H9 (cell line): ENCODE results near the gene TMEM163. TPM values are rescaled to one million over a fixed set of nuclear protein-coding genes. Genes with fewer than 3 reads are reported as not detected.
A peak's percentile ranks its signal among the peaks of the same experiment; 100 is the strongest.

Experiments
- DNase-seq: peaks from one replicate; pipeline ENCODE4 v3.0.0-alpha.2; 2017
- H2AFZ ChIP-seq: one replicate; pipeline ENCODE4 v1.6.1; 2013; ENCODE audit warnings: mild to moderate bottlenecking, low read length, control low read depth, moderate library complexity
- H2AK5ac ChIP-seq: 2 replicates; pipeline ENCODE4 v1.6.1; 2013; ENCODE audit warnings: low read length, control low read depth, mixed read lengths; ENCODE audit not compliant: insufficient read length
- H2BK120ac ChIP-seq: one replicate; pipeline ENCODE4 v1.6.1; 2013; ENCODE audit warnings: low read depth, mild to moderate bottlenecking, low read length, control low read depth, inconsistent platforms; ENCODE audit not compliant: poor library complexity, severe bottlenecking
- H2BK12ac ChIP-seq: 2 replicates; pipeline ENCODE4 v1.6.1; 2013; ENCODE audit warnings: low read length, control low read depth, mixed read lengths, low read depth; ENCODE audit not compliant: insufficient read length
- H2BK15ac ChIP-seq: 2 replicates; pipeline ENCODE4 v1.6.1; 2013; ENCODE audit warnings: low read depth, low read length, control low read depth
- H2BK20ac ChIP-seq: one replicate; pipeline ENCODE4 v1.6.1; 2013; ENCODE audit warnings: low read depth, mild to moderate bottlenecking, low read length, control low read depth, inconsistent platforms; ENCODE audit not compliant: poor library complexity, severe bottlenecking
- H2BK5ac ChIP-seq: 2 replicates; pipeline ENCODE4 v1.6.1; 2013; ENCODE audit warnings: low read length, control low read depth, mixed read lengths; ENCODE audit not compliant: insufficient read length
- H3K14ac ChIP-seq: 2 replicates; pipeline ENCODE4 v1.6.1; 2013; ENCODE audit warnings: low read length, control low read depth; ENCODE audit not compliant: insufficient read depth
- H3K18ac ChIP-seq: 2 replicates; pipeline ENCODE4 v1.6.1; 2013; ENCODE audit warnings: low read depth, mild to moderate bottlenecking, mixed read lengths, low read length, control low read depth; ENCODE audit not compliant: insufficient read length
- H3K23ac ChIP-seq: 2 replicates; pipeline ENCODE4 v1.6.1; 2013; ENCODE audit warnings: low read length, control low read depth, mixed read lengths, low read depth; ENCODE audit not compliant: insufficient read length
- H3K23me2 ChIP-seq: 2 replicates; pipeline ENCODE4 v1.6.1; 2013; ENCODE audit warnings: low read depth, mild to moderate bottlenecking, mixed read lengths, low read length, control low read depth; ENCODE audit not compliant: insufficient read length, poor library complexity, severe bottlenecking
- H3K27ac ChIP-seq: 2 replicates; pipeline ENCODE4 v1.5.1; 2013; ENCODE audit warnings: low read length, control low read depth, mixed read lengths, low read depth; ENCODE audit not compliant: insufficient read length
- H3K27me3 ChIP-seq: 2 replicates; pipeline ENCODE4 v1.6.1; 2013; ENCODE audit warnings: low read length, control low read depth, inconsistent platforms; ENCODE audit not compliant: insufficient read depth
- H3K4ac ChIP-seq: 2 replicates; pipeline ENCODE4 v1.6.1; 2013; ENCODE audit warnings: low read depth, mild to moderate bottlenecking, control low read depth, inconsistent platforms, low read length, moderate library complexity
- H3K4me1 ChIP-seq: 2 replicates; pipeline ENCODE4 v1.6.1; 2013; ENCODE audit warnings: low read length, control low read depth, inconsistent platforms; ENCODE audit not compliant: insufficient read depth
- H3K4me2 ChIP-seq: 2 replicates; pipeline ENCODE4 v1.6.1; 2013; ENCODE audit warnings: low read length, control low read depth, mixed read lengths; ENCODE audit not compliant: insufficient read length, insufficient read depth
- H3K56ac ChIP-seq: 2 replicates; pipeline ENCODE4 v1.6.1; 2013; ENCODE audit warnings: low read depth, mild to moderate bottlenecking, mixed read lengths, low read length, control low read depth; ENCODE audit not compliant: insufficient read length
- H3K79me1 ChIP-seq: 2 replicates; pipeline ENCODE4 v1.6.1; 2013; ENCODE audit warnings: low read depth, mild to moderate bottlenecking, moderate library complexity, low read length, control low read depth, inconsistent platforms; ENCODE audit not compliant: insufficient read depth, poor library complexity, severe bottlenecking
- H3K79me2 ChIP-seq: 2 replicates; pipeline ENCODE4 v1.6.1; 2013; ENCODE audit warnings: low read length, control low read depth, inconsistent platforms; ENCODE audit not compliant: insufficient read depth
- H3K9ac ChIP-seq: 2 replicates; pipeline ENCODE4 v1.6.1; 2013; ENCODE audit warnings: low read length, control low read depth, mixed read lengths; ENCODE audit not compliant: insufficient read length; ENCODE audit errors: extremely low read depth
- H3K9me3 ChIP-seq: one replicate; pipeline ENCODE4 v1.6.1; 2013; ENCODE audit warnings: low read depth, low read length, inconsistent platforms; ENCODE audit not compliant: control insufficient read depth
- H3T11ph ChIP-seq: one replicate; pipeline ENCODE4 v1.6.1; 2013; ENCODE audit warnings: mild to moderate bottlenecking, low read length, control low read depth, inconsistent platforms
- H4K20me1 ChIP-seq: one replicate; pipeline ENCODE4 v1.6.1; 2013; ENCODE audit not compliant: control insufficient read depth, insufficient read length, insufficient read depth
- H4K5ac ChIP-seq: 2 replicates; pipeline ENCODE4 v1.6.1; 2013; ENCODE audit warnings: low read depth, mild to moderate bottlenecking, mixed read lengths, low read length, control low read depth; ENCODE audit not compliant: insufficient read length
- H4K8ac ChIP-seq: replicated peaks from 2 replicates; pipeline ENCODE4 v1.6.1; 2013; ENCODE audit warnings: low read length, control low read depth, mixed read lengths, low read depth; ENCODE audit not compliant: insufficient read length
- H4K91ac ChIP-seq: 2 replicates; pipeline ENCODE4 v1.6.1; 2013; ENCODE audit warnings: low read depth, mild to moderate bottlenecking, moderate library complexity, mixed read lengths, low read length, control low read depth; ENCODE audit not compliant: insufficient read length
- H3K27ac Mint-ChIP-seq, 3 experiments: 2 replicates in 2 of 3; 3 replicates in 1 of 3; pipeline ENCODE4 v1.8.0; 2020 to 2021; ENCODE audit warnings: mixed read lengths in 3 of 3, mild to moderate bottlenecking in 1 of 3, moderate library complexity in 1 of 3
- H3K27me3 Mint-ChIP-seq: 2 replicates; pipeline ENCODE4 v1.8.0; 2021; ENCODE audit warnings: low read depth, mild to moderate bottlenecking, moderate library complexity, mixed read lengths
- H3K36me3 Mint-ChIP-seq, 3 experiments: 2 replicates in 2 of 3; 3 replicates in 1 of 3; pipeline ENCODE4 v1.8.0; 2020 to 2021; ENCODE audit warnings: low read depth in 3 of 3, mixed read lengths in 3 of 3; ENCODE audit not compliant: insufficient read depth in 1 of 3
- H3K4me1 Mint-ChIP-seq, 2 experiments: 2 replicates each; pipeline ENCODE4 v1.8.0; 2020; ENCODE audit warnings: mixed read lengths in 2 of 2
- H3K4me3 Mint-ChIP-seq, 2 experiments: 2 replicates in 1 of 2; 3 replicates in 1 of 2; pipeline ENCODE4 v1.8.0; 2020 to 2021; ENCODE audit warnings: mild to moderate bottlenecking in 2 of 2, mixed read lengths in 2 of 2, moderate library complexity in 1 of 2
- H3K9me3 Mint-ChIP-seq, 2 experiments: 2 replicates in 1 of 2; 3 replicates in 1 of 2; pipeline ENCODE4 v1.8.0; 2020; ENCODE audit warnings: mild to moderate bottlenecking in 2 of 2, mixed read lengths in 2 of 2, moderate library complexity in 1 of 2
- CTCF ChIP-seq: fragments of 200-600 bp; sonication (generic); conservative IDR thresholded peaks from 3 replicates; pipeline ENCODE4 v1.8.0; 2021; ENCODE audit warnings: antibody characterized with exemption, mild to moderate bottlenecking
- WGBS: extraction: QIAGEN DNeasy Blood & Tissue Kit; methylation state at CpG from one replicate; pipeline ENCODE4 v1.1.7; 2013; ENCODE audit warnings: missing lambda C conversion rate, low lambda C conversion rate, mixed read lengths; ENCODE audit not compliant: insufficient read length; ENCODE audit errors: extremely low coverage; 5-methylcytosine and 5-hydroxymethylcytosine counted together
- total RNA-seq: library from RNA; stranded (reverse); gene quantifications from 2 replicates; pipeline ENCODE4 v1.2.1, GENCODE V29; 2021

Gene TMEM163
- total RNA-seq, 1 experiment from 2014 or later = 0.39 TPM

GRCh38 chr2:134420259-134420658 is 298.5 kb downstream of the TMEM163 start:
- H4K5ac ChIP-seq = no peak overlapping the region
- no peaks in the 10 kb centered on the region for H3K4me1 ChIP-seq
- no peak overlapping the region for H3K27ac ChIP-seq
- DNase-seq = peak; percentile 56
- H3K79me2 ChIP-seq = no peaks in the 10 kb centered on the region
- Mint-ChIP-seq H3K36me3 (peaks cover 0 to 10% (median 4%) of the 10 kb centered on the region in 3 experiments; a peak in 4 of 7 replicates), H3K27me3 (no peaks in the 10 kb centered on the region), H3K9me3 (no peaks in the 10 kb centered on the region), H3K27ac (no peak overlapping the region), H3K4me3 (no peak overlapping the region), H3K4me1 (peaks cover 6 to 8% of the 10 kb centered on the region in 2 experiments)
- H3K56ac ChIP-seq = no peak overlapping the region
- H2BK15ac ChIP-seq = no peak overlapping the region
- no peaks in the 10 kb centered on the region for H3K23me2 ChIP-seq
- no peak overlapping the region for H3K18ac ChIP-seq
- H2BK5ac ChIP-seq = no peak overlapping the region
- H2BK12ac ChIP-seq = no peak overlapping the region
- TF ChIP-seq CTCF = no peak
- no peaks in the 10 kb centered on the region for H3K9me3 ChIP-seq
- no peak overlapping the region for H4K91ac ChIP-seq
- no peak overlapping the region for H2AFZ ChIP-seq
- H2BK120ac ChIP-seq = no peak overlapping the region
- no peak overlapping the region for H2AK5ac ChIP-seq
- H3K27me3 ChIP-seq = no peaks in the 10 kb centered on the region
- H3K9ac ChIP-seq = no peak overlapping the region
- H3K14ac ChIP-seq = no peak overlapping the region
- no peaks in the 10 kb centered on the region for H3K79me1 ChIP-seq
- no peak overlapping the region for H3K4ac ChIP-seq
- H4K8ac ChIP-seq = no peak overlapping the region
- H3K4me2 ChIP-seq = no peak overlapping the region
- no peaks in the 10 kb centered on the region for H4K20me1 ChIP-seq
- no peak overlapping the region for H2BK20ac ChIP-seq
- H3T11ph ChIP-seq = no peak overlapping the region
- no CpG with 5 or more reads among the region's 7 CpGs for WGBS
- no peak overlapping the region for H3K23ac ChIP-seq
